ENCODE data around the gene FAM13A. TPM values are rescaled to one million over a fixed set of nuclear protein-coding genes. Genes with fewer than 3 reads are reported as not detected.

Gene FAM13A
- total and polyA plus RNA-seq, 2 of the 8 experiments (the other 6 are each of a cell fraction or from before 2014, with no cell fraction given): 7.1 to 16.5 TPM

DNA sequence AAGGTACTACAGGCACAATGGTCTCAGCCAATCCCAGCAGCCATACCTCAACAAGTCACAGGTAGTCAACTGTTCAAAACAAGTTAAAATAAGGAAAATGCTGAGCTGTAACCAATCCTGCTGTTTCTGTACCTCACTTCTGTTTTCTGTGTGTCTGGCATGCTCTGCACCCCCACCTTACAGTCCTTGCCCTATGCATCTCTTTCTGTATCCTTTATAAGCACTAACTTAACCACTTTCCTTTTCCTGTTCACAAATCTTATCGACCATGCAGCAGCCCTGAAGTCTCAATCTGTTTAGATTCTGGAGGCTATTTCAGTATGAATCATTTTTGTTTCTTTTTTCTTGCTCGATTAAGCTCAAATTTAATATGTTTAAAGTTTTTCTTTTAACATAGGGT lies 12.5 kb upstream of the FAM13A start (continued):
- TF ChIP-seq, protein P1, sequence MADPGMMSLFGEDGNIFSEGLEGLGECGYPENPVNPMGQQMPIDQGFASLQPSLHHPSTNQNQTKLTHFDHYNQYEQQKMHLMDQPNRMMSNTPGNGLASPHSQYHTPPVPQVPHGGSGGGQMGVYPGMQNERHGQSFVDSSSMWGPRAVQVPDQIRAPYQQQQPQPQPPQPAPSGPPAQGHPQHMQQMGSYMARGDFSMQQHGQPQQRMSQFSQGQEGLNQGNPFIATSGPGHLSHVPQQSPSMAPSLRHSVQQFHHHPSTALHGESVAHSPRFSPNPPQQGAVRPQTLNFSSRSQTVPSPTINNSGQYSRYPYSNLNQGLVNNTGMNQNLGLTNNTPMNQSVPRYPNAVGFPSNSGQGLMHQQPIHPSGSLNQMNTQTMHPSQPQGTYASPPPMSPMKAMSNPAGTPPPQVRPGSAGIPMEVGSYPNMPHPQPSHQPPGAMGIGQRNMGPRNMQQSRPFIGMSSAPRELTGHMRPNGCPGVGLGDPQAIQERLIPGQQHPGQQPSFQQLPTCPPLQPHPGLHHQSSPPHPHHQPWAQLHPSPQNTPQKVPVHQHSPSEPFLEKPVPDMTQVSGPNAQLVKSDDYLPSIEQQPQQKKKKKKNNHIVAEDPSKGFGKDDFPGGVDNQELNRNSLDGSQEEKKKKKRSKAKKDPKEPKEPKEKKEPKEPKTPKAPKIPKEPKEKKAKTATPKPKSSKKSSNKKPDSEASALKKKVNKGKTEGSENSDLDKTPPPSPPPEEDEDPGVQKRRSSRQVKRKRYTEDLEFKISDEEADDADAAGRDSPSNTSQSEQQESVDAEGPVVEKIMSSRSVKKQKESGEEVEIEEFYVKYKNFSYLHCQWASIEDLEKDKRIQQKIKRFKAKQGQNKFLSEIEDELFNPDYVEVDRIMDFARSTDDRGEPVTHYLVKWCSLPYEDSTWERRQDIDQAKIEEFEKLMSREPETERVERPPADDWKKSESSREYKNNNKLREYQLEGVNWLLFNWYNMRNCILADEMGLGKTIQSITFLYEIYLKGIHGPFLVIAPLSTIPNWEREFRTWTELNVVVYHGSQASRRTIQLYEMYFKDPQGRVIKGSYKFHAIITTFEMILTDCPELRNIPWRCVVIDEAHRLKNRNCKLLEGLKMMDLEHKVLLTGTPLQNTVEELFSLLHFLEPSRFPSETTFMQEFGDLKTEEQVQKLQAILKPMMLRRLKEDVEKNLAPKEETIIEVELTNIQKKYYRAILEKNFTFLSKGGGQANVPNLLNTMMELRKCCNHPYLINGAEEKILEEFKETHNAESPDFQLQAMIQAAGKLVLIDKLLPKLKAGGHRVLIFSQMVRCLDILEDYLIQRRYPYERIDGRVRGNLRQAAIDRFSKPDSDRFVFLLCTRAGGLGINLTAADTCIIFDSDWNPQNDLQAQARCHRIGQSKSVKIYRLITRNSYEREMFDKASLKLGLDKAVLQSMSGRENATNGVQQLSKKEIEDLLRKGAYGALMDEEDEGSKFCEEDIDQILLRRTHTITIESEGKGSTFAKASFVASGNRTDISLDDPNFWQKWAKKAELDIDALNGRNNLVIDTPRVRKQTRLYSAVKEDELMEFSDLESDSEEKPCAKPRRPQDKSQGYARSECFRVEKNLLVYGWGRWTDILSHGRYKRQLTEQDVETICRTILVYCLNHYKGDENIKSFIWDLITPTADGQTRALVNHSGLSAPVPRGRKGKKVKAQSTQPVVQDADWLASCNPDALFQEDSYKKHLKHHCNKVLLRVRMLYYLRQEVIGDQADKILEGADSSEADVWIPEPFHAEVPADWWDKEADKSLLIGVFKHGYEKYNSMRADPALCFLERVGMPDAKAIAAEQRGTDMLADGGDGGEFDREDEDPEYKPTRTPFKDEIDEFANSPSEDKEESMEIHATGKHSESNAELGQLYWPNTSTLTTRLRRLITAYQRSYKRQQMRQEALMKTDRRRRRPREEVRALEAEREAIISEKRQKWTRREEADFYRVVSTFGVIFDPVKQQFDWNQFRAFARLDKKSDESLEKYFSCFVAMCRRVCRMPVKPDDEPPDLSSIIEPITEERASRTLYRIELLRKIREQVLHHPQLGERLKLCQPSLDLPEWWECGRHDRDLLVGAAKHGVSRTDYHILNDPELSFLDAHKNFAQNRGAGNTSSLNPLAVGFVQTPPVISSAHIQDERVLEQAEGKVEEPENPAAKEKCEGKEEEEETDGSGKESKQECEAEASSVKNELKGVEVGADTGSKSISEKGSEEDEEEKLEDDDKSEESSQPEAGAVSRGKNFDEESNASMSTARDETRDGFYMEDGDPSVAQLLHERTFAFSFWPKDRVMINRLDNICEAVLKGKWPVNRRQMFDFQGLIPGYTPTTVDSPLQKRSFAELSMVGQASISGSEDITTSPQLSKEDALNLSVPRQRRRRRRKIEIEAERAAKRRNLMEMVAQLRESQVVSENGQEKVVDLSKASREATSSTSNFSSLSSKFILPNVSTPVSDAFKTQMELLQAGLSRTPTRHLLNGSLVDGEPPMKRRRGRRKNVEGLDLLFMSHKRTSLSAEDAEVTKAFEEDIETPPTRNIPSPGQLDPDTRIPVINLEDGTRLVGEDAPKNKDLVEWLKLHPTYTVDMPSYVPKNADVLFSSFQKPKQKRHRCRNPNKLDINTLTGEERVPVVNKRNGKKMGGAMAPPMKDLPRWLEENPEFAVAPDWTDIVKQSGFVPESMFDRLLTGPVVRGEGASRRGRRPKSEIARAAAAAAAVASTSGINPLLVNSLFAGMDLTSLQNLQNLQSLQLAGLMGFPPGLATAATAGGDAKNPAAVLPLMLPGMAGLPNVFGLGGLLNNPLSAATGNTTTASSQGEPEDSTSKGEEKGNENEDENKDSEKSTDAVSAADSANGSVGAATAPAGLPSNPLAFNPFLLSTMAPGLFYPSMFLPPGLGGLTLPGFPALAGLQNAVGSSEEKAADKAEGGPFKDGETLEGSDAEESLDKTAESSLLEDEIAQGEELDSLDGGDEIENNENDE (IDR thresholded peaks at IDR 0.05; ENCODE audit: insufficient replicate concordance, low read length): no peak
- no peak for TF ChIP-seq NRF1 (IDR thresholded peaks at IDR 0.05; ENCODE audit: low read depth, low read length)
- TF ChIP-seq, protein P2, sequence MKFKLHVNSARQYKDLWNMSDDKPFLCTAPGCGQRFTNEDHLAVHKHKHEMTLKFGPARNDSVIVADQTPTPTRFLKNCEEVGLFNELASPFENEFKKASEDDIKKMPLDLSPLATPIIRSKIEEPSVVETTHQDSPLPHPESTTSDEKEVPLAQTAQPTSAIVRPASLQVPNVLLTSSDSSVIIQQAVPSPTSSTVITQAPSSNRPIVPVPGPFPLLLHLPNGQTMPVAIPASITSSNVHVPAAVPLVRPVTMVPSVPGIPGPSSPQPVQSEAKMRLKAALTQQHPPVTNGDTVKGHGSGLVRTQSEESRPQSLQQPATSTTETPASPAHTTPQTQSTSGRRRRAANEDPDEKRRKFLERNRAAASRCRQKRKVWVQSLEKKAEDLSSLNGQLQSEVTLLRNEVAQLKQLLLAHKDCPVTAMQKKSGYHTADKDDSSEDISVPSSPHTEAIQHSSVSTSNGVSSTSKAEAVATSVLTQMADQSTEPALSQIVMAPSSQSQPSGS (IDR thresholded peaks at IDR 0.05; ENCODE audit: low read length): no peak

Data from H1 (cell line).